Measurements from ENCODE around the gene MGMT.

MGMT gene

GRCh38 chr10:129602938-129603535, 136.0 kb downstream of the MGMT start:
- no peak for DNase-seq

DNA sequence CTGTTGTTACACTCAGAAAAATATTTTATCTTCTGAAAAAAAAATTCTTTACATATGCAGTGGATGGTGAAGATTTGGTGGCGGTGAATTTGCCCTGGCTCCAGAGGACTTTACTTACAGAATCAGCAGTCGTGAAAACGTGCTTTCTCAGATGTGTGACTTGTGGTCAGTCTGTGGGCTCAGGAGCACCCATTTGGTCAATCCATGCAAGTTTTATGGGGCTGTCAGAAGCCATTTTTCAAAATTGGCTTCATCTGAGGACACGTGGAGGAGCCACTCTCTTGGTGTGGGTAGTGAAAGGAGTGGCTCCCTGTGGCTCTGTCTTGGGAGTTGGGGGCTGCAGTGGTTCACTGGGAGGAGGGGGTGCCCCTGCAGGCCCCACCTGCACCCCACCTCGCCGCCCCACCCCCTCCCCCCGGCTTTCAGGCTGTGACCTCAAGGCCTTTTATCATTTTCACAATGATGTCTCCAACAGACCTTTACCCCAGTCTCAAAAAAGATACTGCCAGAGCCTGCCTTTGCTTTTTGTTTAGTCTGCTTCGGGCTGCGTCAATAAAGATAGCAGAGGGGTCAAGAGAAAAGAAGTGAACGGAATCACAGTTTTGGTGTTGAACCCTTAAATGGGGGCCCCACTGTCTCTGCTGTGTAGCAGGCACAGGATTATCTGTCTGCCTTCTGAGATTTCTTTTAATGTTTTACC, 137.4 kb downstream of the MGMT start:
- no peak for DNase-seq

DNA sequence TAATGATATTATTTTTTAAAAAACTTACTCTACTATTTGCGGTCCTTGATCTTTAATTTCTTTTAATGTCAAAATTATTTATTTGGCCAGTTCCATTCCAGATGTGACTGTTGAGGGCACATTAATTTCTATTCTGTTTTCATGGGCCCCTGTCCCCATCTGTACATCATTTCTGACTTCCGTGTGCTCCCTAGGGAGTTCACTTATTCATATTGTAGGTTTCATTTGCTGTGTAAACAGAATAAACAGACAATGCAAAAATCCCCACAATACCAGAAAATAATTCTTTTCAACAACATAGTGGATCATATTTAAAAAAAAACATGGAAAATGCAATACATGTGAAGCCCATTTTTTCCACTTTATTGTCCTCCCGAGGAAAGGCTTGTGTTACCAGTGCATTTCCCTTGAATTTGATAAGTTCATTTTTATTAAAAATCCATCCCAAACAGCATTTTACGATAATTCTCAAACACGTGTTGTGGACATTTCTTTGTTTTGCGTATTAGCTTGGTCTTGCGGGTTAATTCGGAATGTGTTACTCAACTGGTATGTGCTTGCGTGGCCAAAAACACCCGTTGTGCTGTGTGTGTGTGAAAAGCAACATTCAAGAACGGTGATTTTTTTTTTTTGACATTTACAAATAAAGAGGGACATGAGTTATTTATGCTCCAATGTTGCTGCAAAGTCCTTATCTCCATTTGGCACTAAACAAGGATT, 138.4 kb downstream of the MGMT start:
- no peak for DNase-seq

- DNase-seq, result no peak
Observed at GRCh38 chr10:129605986-129606518, 139.0 kb downstream of the MGMT start.

DNA sequence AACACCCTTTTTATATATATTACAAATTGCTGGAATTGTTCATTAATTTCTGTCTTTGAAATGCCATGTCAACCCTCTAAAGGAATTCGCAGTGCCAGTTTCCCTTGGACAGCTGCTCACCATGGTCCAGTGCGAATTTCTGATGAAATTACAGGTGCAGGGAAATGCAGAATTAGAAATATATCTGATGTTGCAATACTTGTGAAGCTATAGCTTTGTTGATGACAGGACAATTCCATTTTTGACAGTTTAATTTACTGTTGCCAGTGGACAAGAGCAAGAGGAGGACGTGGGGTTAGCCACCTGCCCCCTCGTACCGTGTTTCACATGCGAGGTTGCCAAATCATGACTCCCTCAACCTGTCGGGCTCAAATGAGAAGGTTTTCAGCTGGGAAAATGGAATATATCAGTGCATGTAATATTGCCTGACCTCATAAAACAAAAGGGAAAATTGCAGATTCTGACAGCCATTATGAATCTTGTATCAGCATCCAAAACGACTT, 140.6 kb downstream of the MGMT start:
- no peak for DNase-seq

DNA sequence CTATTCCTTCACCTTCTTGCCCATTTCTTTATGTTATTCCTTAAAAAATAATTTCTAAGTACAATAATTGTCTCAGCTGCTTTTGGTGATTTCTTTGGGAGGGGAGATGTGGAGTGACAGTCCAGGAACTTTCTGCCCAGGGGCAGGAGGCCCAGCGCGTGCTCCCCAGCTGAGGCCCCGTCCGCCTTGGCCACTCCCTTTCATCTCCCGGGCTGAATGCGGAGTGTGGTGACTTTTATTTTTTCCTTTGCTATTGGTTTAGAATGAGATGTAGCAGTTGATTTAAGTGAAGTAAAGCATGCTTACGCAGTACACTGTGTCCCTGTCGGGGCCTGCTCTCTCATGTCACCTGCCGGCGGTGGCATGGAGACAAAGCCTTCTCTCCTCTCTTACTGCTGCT, 141.6 kb downstream of the MGMT start:
- DNase-seq, result no peak

DNA sequence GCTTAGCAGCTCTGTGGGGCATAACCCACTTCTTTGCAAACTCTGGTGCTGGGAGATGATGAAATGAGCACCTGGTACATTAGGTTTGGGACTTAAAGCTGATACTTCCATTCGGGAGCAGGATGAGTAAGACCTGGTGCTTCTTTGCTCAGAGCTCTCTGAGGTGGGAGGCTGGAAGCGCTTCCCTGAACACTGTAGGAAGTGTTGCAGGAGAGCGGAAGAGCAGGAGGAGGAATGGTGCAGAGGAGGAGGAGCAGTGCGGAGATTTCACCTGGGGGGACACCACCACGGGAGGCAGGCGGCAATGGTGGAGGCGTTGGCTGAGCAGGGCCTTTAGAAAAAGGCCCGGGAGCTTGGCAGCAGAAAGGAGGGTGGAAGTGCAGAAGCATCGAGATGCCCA, 142.5 kb downstream of the MGMT start:
- DNase-seq, result no peak

DNA sequence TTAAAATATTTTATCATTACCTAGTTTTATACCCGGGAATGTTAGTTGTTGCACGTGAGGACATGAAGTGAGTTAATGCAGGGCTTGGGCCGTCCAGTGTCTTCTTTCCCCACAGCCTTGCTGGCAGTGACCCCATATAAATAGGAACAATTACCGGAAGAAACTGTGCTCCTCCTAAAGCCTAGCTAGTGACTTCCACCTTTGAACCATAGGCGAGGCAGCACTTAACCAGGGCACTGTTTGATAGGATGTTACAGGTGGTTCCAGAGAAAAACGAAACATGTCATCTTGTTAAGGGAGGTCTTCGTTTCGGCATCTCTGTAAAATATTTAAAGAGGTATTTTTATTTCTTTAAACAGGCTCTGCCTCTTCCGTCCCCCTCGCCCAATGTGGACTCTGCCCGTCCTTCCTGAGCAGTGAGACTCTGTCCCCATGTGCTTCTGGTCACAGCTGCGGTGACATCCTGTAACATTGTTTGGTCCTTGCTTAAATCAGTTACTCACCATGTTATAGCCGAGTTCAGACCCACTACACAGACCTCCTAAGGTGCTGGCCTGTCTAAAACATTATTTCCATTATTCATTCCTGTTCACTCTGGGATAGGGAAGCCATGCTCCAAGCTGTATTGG, 145.6 kb downstream of the MGMT start:
- DNase-seq, result no peak

GRCh38 chr10:129613377-129613980, 146.4 kb downstream of the MGMT start:
- no peak for DNase-seq

GRCh38 chr10:129614341-129614740, 147.3 kb downstream of the MGMT start:
- DNase-seq, result no peak

- DNase-seq, result no peak
Observed at GRCh38 chr10:129615381-129615780, 148.3 kb downstream of the MGMT start.

GRCh38 chr10:129615921-129616525, 149.0 kb downstream of the MGMT start:
- DNase-seq, result no peak

- no peak for DNase-seq
Observed at GRCh38 chr10:129617768-129618167, 150.7 kb downstream of the MGMT start.

DNA sequence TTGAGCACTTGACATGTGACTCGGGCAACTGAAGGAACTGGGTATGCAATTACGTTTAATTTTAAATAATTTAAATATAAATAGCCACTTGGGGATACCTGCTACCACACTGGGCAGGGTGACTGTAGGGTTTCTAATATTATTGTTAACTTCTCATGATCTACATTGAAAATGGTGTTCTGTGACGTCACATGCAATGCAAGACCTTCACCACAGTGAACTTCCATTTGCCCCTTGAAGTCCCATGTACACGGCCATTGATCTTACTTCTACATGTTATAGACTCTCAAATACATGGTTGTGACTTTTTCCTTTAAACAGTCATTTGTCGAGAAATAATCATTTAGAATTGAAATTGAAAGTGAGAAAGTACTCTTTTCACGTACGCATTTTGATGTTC, 154.0 kb downstream of the MGMT start:
- no peak for DNase-seq

GRCh38 chr10:129621693-129622092, 154.7 kb downstream of the MGMT start:
- DNase-seq, result no peak

DNA sequence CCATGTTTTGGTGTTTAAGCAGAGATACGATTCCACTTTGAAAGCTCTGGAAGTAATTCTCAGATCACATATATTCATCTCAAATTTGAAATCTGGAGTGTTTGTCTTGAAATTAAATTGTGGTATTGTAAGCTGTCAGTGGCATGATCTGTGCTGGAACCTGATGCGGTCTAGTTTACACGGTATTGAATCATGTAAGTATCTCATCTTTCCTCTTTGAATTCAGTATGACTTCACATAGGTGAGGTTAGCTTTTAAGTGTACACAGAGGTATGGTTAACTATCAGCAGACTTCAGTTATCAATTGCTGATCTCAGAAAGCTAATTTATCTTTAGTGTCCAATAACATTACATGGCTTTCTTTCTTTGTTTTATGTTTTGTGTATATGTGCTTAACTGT, 155.2 kb downstream of the MGMT start:
- no peak for DNase-seq

- no peak for DNase-seq
Observed at GRCh38 chr10:129622736-129623135, 155.7 kb downstream of the MGMT start.

DNA sequence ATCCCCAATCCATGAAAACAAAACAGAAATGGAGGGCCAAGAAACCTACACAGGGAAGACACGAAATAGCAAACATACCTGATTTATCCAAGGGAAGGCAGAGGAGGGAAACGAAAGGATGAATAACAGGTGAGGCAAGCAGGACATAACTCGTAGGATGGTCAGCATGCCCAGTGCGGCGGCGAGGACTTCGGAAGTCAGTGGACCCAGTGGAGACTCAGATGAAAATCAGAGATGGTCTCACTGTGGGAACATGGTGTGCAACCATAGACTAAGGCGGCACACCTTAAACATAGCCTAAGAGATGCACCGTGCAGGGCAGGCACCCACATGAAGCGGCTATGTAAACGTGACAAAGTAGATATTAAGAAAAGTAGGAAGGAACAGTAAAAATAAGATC, 157.5 kb downstream of the MGMT start:
- DNase-seq, result no peak

DNA sequence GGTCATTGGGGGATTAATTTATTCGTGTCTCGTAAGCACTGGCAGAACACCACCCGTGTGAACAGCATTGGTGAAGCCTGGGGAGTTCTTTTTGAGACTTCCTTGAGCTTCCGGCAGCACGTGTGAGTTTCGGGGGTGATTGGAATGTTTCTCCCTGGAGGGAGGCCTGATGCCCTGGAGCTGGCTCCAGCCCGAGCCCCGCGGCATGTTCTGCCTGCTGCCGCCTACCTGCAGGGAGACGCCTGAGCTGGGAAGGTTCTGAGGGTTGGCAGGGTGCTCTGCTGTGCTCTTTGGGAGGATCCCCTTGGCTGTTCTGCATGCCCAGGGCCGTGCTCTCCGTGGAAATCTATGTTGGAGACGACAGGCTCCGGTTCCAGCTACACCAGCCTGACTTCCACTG, 159.3 kb downstream of the MGMT start:
- DNase-seq, result no peak

DNA sequence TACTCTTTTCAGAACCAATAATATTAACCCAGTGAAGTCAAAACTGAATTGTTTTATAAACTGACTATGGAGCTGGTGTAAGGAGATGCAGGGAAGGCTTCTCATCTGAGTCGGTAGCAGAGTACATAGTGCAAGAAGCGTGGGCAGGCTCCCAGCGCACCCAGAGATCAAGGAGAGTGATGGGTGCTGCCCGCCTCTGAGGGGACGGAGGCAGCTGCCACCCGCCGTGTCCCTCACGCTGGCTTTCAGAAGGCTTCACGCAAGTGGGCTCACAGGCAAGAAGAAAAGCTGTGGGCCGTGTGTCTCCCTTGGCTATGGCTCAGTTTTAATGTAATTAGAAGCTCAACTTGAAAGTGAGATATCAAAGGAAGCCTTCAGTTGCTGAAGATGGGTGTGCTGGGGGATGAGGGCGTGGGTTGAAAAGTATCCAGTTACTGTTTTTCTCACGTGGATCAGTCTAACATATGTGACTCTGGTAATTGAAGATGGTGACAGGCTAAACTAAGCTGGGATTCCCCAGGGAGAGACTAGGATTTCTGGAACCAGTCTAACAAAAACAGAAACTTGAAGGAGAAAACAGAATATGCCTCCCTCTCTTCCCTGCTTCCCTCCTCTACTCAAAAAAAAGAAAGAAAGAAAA, 159.9 kb downstream of the MGMT start:
- no peak for DNase-seq

DNA sequence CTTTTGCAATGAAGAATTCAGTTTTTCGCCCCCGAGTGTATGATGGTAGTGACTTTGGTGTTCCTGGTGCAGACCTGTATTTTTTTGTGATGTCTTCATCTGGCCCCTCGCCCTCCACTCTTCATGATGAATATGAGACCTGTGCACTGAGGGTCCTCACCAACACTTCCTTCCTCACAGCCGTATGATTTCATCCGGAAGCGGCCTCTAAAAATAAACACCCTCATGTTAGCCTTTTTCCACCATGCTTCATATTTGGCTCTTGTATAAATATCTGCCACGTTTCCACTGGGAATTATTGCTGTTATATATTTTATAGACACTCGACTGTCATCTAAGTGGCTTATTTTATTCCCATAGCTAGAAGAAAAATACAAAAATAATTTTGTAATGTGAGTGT, 160.4 kb downstream of the MGMT start:
- DNase-seq, result no peak

DNA sequence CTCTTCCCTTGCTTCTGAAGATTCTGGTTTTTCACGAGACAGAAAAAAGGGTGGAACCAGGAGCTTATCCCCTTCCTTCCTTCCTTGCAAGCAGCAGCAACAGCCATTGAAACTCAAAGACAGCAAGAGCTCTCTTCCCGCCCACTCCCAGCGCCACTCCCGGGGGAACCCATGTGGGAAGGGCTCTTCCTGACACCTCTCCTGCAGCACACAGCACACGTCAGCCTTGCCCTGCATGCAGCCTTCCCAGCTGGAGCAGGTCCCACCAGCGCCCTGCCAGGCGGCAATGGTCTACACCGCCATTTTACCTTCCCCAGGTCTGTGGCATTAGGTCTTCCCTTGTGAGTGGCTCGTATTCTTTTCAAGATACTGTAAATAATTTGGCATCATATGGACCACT, 161.8 kb downstream of the MGMT start:
- DNase-seq, result no peak
